Hindlimb muscle (tissue), 1 donor: ENCODE data around the gene COPS7A. TPM values are rescaled to one million over a fixed set of nuclear protein-coding genes. Genes with fewer than 3 reads are reported as not detected.

ENCODE experiments used
- DNase-seq: peaks from one replicate; pipeline ENCODE4 v3.0.0-alpha.2; 2013
- polyA plus RNA-seq: library from polyadenylated mRNA; unstranded; fragments of 120-200 nt; gene quantifications from one replicate; pipeline ENCODE4 v1.2.1, GENCODE V29; 2013; ENCODE audit not compliant: insufficient read length

The COPS7A gene
- polyA plus RNA-seq, 1 donor = 65.7 TPM

GRCh38 chr12:6771091-6771495, 47.2 kb downstream of the COPS7A start:
- no peak for DNase-seq

- no peak for DNase-seq
Measured at GRCh38 chr12:6771509-6772330, 47.9 kb downstream of the COPS7A start.

- no peak for DNase-seq
Measured at GRCh38 chr12:6772331-6772695, 48.5 kb downstream of the COPS7A start, which contains the start of gene LAG3. LAG3 (plus strand) TSS chr12:6772520; CDS start chr12:6772853, 333 bp downstream.

- DNase-seq = no peak
Measured at GRCh38 chr12:6772726-6773589, 49.1 kb downstream of the COPS7A start.

- DNase-seq = no peak
Measured at GRCh38 chr12:6773590-6774351, 49.9 kb downstream of the COPS7A start.

GRCh38 chr12:6774499-6775062, 50.7 kb downstream of the COPS7A start:
- no peak for DNase-seq

- DNase-seq = no peak
Measured at GRCh38 chr12:6775185-6776174, 51.6 kb downstream of the COPS7A start.

- DNase-seq = no peak
Measured at GRCh38 chr12:6777386-6777785, 53.5 kb downstream of the COPS7A start.

GRCh38 chr12:6778217-6778573, 54.3 kb downstream of the COPS7A start:
- peak; percentile 49 for DNase-seq

GRCh38 chr12:6778574-6779550, 55.0 kb downstream of the COPS7A start:
- DNase-seq = peak; percentile 96

- DNase-seq = no peak
Measured at GRCh38 chr12:6779708-6780432, 56.0 kb downstream of the COPS7A start.

GRCh38 chr12:6780573-6780972, 56.7 kb downstream of the COPS7A start:
- no peak for DNase-seq

Other genes with a start within 250 kb of the COPS7A start
- 112 TPM for gene MRPL51, start 230.8 kb upstream of the COPS7A start, polyA plus RNA-seq
- gene NCAPD2, start 229.9 kb upstream of the COPS7A start, polyA plus RNA-seq = 36.9 TPM
- 5,261 TPM for gene GAPDH, start 189.5 kb upstream of the COPS7A start, polyA plus RNA-seq
- 41.0 TPM for gene IFFO1, start 168.0 kb upstream of the COPS7A start, polyA plus RNA-seq
- 25.7 TPM for gene NOP2, start 155.8 kb upstream of the COPS7A start, polyA plus RNA-seq
- 174 TPM for gene CHD4, start 116.7 kb upstream of the COPS7A start, polyA plus RNA-seq
- gene LPAR5, start 88.1 kb upstream of the COPS7A start, polyA plus RNA-seq = 2.4 TPM
- 2.9 TPM for gene ACRBP, start 76.6 kb upstream of the COPS7A start, polyA plus RNA-seq
- 47.6 TPM for gene ING4, start 60.9 kb upstream of the COPS7A start, polyA plus RNA-seq
- gene ZNF384, start 34.7 kb upstream of the COPS7A start, polyA plus RNA-seq = 50.4 TPM
- 2.4 TPM for gene PIANP, start 23.2 kb upstream of the COPS7A start, polyA plus RNA-seq
- 134 TPM for gene MLF2, start 29.1 kb downstream of the COPS7A start, polyA plus RNA-seq
- gene PTMS, start 42.3 kb downstream of the COPS7A start, polyA plus RNA-seq = 373 TPM
- gene LAG3, start 48.5 kb downstream of the COPS7A start, polyA plus RNA-seq = 0.80 TPM
- 11.1 TPM for gene CD4, start 65.5 kb downstream of the COPS7A start, polyA plus RNA-seq
- gene GPR162, start 97.8 kb downstream of the COPS7A start, polyA plus RNA-seq = 17.6 TPM
- gene P3H3, start 104.4 kb downstream of the COPS7A start, polyA plus RNA-seq = 29.7 TPM
- gene GNB3, start 116.9 kb downstream of the COPS7A start, polyA plus RNA-seq = 32.6 TPM
- 16.7 TPM for gene CDCA3, start 127.2 kb downstream of the COPS7A start, polyA plus RNA-seq
- 66.9 TPM for gene USP5, start 128.1 kb downstream of the COPS7A start, polyA plus RNA-seq
- 1,016 TPM for gene TPI1, start 143.5 kb downstream of the COPS7A start, polyA plus RNA-seq
- 5.9 TPM for gene SPSB2, start 149.3 kb downstream of the COPS7A start, polyA plus RNA-seq
- gene LRRC23, start 180.8 kb downstream of the COPS7A start, polyA plus RNA-seq = 9.3 TPM
- gene ENO2, start 190.5 kb downstream of the COPS7A start, polyA plus RNA-seq = 4.8 TPM
- 91.2 TPM for gene ATN1, start 203.9 kb downstream of the COPS7A start, polyA plus RNA-seq
- gene RNU7-1, start 219.8 kb downstream of the COPS7A start, polyA plus RNA-seq = not detected
- 148 TPM for gene C12orf57, start 220.0 kb downstream of the COPS7A start, polyA plus RNA-seq
- gene PTPN6, start 227.3 kb downstream of the COPS7A start, polyA plus RNA-seq = 6.8 TPM
- gene PHB2, start 246.6 kb downstream of the COPS7A start, polyA plus RNA-seq = 307 TPM
- gene EMG1, start 246.9 kb downstream of the COPS7A start, polyA plus RNA-seq = 26.6 TPM